ENCODE data around the gene RPLP2.

RPLP2 gene

DNA sequence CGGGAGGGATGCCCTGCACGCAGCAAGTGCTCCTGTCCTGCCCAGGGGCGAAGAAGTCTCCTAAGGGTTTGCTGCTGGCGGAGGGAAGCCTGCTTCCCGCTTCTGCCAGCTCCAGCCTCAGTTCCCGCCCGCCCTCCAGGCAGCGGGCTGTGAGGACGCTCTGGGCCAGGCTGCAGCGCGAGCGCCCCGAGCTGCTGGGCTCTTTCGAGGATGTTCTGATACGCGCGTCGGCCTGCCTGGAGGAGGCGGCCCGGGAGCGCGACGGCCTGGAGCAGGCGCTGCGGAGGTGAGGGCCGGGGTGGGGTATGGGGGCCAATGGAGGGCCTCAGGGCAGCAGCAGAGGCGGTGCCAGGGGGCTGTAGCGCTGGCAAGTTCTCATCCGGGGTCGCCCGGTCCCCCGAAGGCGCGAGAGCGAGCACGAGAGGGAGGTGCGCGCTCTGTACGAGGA lies 20.1 kb downstream of the RPLP2 start:
- Histone ChIP-seq H3K36me3 (replicated peaks) (peaks cover 7% of the 10 kb centered on the region), H3K27me3 (replicated peaks) (no peaks in the 10 kb centered on the region), H3K4me3 (ENCODE audit: low read depth, low read length) (peak overlapping the region; percentile 42), H3K27ac (no peak overlapping the region)
- TF ChIP-seq, protein P1, sequence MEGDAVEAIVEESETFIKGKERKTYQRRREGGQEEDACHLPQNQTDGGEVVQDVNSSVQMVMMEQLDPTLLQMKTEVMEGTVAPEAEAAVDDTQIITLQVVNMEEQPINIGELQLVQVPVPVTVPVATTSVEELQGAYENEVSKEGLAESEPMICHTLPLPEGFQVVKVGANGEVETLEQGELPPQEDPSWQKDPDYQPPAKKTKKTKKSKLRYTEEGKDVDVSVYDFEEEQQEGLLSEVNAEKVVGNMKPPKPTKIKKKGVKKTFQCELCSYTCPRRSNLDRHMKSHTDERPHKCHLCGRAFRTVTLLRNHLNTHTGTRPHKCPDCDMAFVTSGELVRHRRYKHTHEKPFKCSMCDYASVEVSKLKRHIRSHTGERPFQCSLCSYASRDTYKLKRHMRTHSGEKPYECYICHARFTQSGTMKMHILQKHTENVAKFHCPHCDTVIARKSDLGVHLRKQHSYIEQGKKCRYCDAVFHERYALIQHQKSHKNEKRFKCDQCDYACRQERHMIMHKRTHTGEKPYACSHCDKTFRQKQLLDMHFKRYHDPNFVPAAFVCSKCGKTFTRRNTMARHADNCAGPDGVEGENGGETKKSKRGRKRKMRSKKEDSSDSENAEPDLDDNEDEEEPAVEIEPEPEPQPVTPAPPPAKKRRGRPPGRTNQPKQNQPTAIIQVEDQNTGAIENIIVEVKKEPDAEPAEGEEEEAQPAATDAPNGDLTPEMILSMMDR (IDR thresholded peaks at IDR 0.05; ENCODE audit: low read depth, low read length, missing control alignments) = no peak
- in situ Hi-C loops (cut with HindIII; ENCODE audit: low pct_ligation_motif_present, low sequenced_read_pairs) = no loop called here
- DNase-seq = no peak

DNA sequence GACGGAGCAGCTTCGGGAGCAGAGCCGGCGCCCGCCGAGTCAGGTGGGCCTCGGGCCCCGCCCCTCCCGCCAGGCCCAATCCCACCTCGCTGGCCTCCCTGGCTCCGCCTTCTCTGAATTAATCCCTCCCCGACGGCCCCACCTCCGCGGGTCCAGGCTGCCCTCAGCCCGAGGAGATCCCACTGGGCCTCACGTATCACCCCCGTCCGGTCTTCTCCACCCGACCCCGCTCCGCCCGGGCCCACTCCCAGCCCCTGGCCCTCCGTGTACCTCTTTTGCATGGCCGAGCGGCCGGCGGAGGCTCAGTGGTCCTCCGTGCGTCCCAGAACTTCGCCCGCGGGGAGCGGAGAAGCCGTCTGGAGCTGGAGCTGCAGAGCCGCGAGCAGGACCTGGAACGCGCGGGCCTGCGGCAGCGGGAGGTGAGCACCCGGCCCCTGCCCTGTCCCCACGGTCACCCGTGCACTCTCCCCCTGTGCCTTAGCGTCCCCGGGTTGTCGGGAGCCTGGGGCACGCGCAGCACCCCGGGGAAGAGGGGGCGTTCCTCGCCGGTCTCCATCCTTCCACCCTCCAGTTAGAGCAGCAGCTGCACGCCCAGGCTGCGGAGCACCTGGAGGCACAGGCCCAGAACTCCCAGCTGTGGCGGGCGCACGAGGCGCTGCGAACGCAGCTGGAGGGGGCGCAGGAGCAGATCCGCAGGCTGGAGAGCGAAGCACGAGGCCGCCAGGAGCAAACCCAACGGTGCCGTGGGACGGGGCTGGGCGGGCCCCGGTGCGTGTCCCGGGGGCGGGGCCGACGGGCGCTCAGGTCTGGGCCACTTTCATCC lies 20.7 kb downstream of the RPLP2 start:
- no peak overlapping the region for H3K27ac ChIP-seq
- TF ChIP-seq, protein P1 (IDR thresholded peaks at IDR 0.05; ENCODE audit: low read depth, low read length, missing control alignments) = no peak
- in situ Hi-C loops (cut with HindIII; ENCODE audit: low pct_ligation_motif_present, low sequenced_read_pairs) = no loop called here
- no peaks in the 10 kb centered on the region for H3K27me3 ChIP-seq (replicated peaks)
- H3K36me3 ChIP-seq (replicated peaks) = peaks cover 2% of the 10 kb centered on the region
- peak overlapping the region; percentile 42 for H3K4me3 ChIP-seq (ENCODE audit: low read depth, low read length)
- DNase-seq = peak; percentile 51

DNA sequence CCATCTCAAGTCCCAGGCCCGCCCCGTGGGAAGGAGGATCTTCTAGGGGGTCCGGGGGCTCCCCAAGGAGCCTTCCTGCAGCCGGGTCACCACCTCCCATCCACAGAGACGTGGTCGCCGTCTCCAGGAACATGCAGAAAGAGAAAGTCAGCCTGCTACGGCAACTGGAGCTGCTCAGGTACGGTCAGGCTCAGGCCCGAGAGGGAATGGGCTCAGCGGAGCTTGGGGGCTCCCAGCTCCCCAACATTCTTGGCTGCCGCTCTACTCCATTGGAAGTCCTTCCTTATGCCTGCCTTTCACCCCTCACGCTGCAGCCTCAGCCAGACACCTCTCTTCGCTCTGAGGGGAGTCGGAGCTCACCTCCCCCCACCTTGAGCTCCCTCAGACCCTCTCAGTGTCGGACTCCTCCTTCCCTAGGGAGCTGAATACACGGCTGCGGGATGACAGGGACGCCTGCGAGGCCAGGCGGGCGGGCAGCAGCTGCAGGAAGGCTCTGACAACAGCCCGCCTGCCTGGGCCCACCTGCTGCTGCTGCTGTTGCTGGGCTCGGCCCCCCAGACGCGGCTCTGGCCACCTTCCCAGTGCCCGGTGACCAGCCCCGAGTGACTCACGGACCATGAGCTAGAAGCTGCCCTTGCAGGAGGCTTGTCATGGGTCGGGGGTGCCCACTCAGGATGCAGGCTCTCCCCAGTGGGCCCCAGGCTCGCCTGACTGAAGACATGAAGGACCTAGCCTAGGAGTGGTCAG lies 21.5 kb downstream of the RPLP2 start:
- no peak for DNase-seq
- TF ChIP-seq, protein P1 (IDR thresholded peaks at IDR 0.05; ENCODE audit: low read depth, low read length, missing control alignments) = no peak
- peaks cover 2% of the 10 kb centered on the region for H3K36me3 ChIP-seq (replicated peaks)
- no peak overlapping the region for H3K4me3 ChIP-seq (ENCODE audit: low read depth, low read length)
- in situ Hi-C loops (cut with HindIII; ENCODE audit: low pct_ligation_motif_present, low sequenced_read_pairs) = no loop called here
- no peaks in the 10 kb centered on the region for H3K27me3 ChIP-seq (replicated peaks)
- no peak overlapping the region for H3K27ac ChIP-seq

DNA sequence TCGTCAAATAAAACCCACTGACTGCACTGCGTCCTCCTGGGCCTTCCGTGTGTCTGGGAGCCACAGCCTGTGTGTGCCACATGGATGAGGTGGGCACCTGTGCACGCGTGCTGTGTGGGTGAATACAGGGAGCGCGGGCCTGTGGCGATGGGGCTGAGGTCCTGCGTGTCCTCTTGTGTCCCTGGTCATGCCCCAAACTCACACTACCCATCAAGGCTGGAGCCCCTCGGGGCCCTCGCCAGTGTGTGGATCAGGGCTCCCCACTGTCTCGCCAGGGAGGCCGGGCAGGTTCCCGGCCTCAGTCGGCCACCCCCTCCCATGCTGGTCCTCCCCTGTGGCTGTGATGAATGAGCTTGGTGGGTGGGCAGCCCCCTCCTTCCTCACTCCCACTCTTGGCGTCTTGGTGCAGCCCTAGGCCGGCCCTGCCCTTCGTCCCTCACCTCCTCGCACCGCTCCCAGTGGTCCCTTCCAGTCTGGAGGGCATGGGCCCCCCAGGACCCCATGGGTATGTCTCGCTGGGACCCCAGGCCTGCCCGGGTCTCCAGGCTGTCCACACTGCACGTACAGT lies 22.3 kb downstream of the RPLP2 start:
- TF ChIP-seq, protein P1 (IDR thresholded peaks at IDR 0.05; ENCODE audit: low read depth, low read length, missing control alignments) = no peak
- no peak for DNase-seq
- no peaks in the 10 kb centered on the region for H3K27me3 ChIP-seq (replicated peaks)
- in situ Hi-C loops (cut with HindIII; ENCODE audit: low pct_ligation_motif_present, low sequenced_read_pairs) = no loop called here
- no peak overlapping the region for H3K27ac ChIP-seq
- H3K4me3 ChIP-seq (ENCODE audit: low read depth, low read length) = peak overlapping the region; percentile 48
- H3K36me3 ChIP-seq (replicated peaks) = peaks cover 10% of the 10 kb centered on the region

- peak within 1 kb of the TSS; percentile 73 for H3K27ac ChIP-seq
- peak within 1 kb of the TSS; percentile 73 for H3K4me3 ChIP-seq (ENCODE audit: low read depth, low read length)
- no peaks in the 10 kb centered on the region for H3K27me3 ChIP-seq (replicated peaks)
- H3K36me3 ChIP-seq (replicated peaks) = peaks cover 15% of the 10 kb centered on the region
- in situ Hi-C loops (cut with HindIII; ENCODE audit: low pct_ligation_motif_present, low sequenced_read_pairs) = no loop called here
- TF ChIP-seq, protein P1 (IDR thresholded peaks at IDR 0.05; ENCODE audit: low read depth, low read length, missing control alignments) = no peak
- no peak for DNase-seq
Measured at GRCh38 chr11:832529-833113, 22.9 kb downstream of the RPLP2 start, which contains the start of gene CD151. TSS of gene CD151 (plus strand) at chr11:832952. CDS start at chr11:836070, 3,118 bp downstream.
